ENCODE results near the gene IGFBP1. TPM values are rescaled to one million over a fixed set of nuclear protein-coding genes. Genes with fewer than 3 reads are reported as not detected.
A peak's percentile ranks its signal among the peaks of the same experiment; 100 is the strongest.

The IGFBP1 gene
- total and polyA plus RNA-seq, 4 donors: 0.40 to 0.98 (median 0.85) TPM

GRCh38 chr7:45889367-45890067 is 1.2 kb downstream of the IGFBP1 start:
- H3K9me3 ChIP-seq (ENCODE audit: control insufficient read depth, insufficient read depth, low read length): no peaks in the 10 kb centered on the region
- H3K36me3 ChIP-seq (ENCODE audit: control insufficient read depth, insufficient read depth, low read length): no peaks in the 10 kb centered on the region
- WGBS (ENCODE audit: insufficient coverage): 55% methylated on average over 5 of the region's 8 CpGs
- H3K27ac ChIP-seq (ENCODE audit: low read depth, low read length): peak overlapping the region; percentile 19
- H3K4me1 ChIP-seq (ENCODE audit: control insufficient read depth, insufficient read depth, low read length): peaks cover 21% of the 10 kb centered on the region
- H3K4me3 ChIP-seq (ENCODE audit: low read depth, low read length): no peak overlapping the region
- H3K27me3 ChIP-seq (ENCODE audit: control insufficient read depth, insufficient read depth, low read length): peaks cover 18% of the 10 kb centered on the region
- no peak for DNase-seq (ENCODE audit: low read depth in 4 of 6, low spot score in 6 of 6)

DNA sequence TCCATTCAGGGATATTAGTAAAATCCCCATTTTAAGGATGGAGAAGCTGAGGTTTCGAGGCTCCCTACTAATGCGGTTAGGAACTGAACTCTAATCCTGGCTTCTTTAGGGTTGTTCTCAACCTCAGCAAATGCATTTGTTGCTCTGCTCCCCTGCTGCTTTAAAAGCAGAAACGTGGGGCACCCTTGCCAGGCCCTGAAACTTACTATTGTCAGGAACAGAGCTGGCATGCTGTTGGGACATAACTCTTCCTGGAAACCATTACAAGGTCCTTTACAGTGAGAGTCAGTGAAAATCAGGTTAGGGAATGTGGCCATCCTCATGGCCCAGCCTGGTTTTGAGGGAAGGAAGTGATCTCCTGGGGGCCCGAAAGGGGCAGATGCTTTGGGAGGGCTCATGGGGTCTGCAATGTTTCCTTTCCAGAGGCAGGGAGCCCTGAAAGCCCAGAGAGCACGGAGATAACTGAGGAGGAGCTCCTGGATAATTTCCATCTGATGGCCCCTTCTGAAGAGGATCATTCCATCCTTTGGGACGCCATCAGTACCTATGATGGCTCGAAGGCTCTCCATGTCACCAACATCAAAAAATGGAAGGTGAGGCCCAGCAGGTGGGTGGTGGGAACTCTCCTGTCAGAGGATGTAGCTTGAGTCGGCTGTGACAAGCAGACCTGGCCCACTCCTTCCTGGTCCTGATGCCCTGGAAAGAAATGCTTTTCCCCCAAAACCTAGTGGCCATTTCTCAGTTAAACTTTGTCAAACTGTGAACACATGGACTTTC is 2.0 kb downstream of the IGFBP1 start:
- peaks cover 18% of the 10 kb centered on the region for H3K27me3 ChIP-seq (ENCODE audit: control insufficient read depth, insufficient read depth, low read length)
- no peaks in the 10 kb centered on the region for H3K36me3 ChIP-seq (ENCODE audit: control insufficient read depth, insufficient read depth, low read length)
- no peak overlapping the region for H3K4me3 ChIP-seq (ENCODE audit: low read depth, low read length)
- DNase-seq (ENCODE audit: low read depth in 4 of 6, low spot score in 6 of 6): no peak
- WGBS (ENCODE audit: insufficient coverage): 83% methylated on average over 7 of the region's 8 CpGs
- H3K4me1 ChIP-seq (ENCODE audit: control insufficient read depth, insufficient read depth, low read length): peaks cover 16% of the 10 kb centered on the region
- no peak overlapping the region for H3K27ac ChIP-seq (ENCODE audit: low read depth, low read length)
- no peaks in the 10 kb centered on the region for H3K9me3 ChIP-seq (ENCODE audit: control insufficient read depth, insufficient read depth, low read length)

GRCh38 chr7:45890902-45891461 is 2.7 kb downstream of the IGFBP1 start:
- Histone ChIP-seq H3K4me3 (ENCODE audit: low read depth, low read length) (no peak overlapping the region), H3K27me3 (ENCODE audit: control insufficient read depth, insufficient read depth, low read length) (peaks cover 18% of the 10 kb centered on the region), H3K27ac (ENCODE audit: low read depth, low read length) (no peak overlapping the region), H3K4me1 (ENCODE audit: control insufficient read depth, insufficient read depth, low read length) (peaks cover 13% of the 10 kb centered on the region), H3K36me3 (ENCODE audit: control insufficient read depth, insufficient read depth, low read length) (no peaks in the 10 kb centered on the region), H3K9me3 (ENCODE audit: control insufficient read depth, insufficient read depth, low read length) (no peaks in the 10 kb centered on the region)
- peak; percentile 33 to 89 (median 46) for DNase-seq (ENCODE audit: low read depth in 4 of 6, low spot score in 6 of 6)
- no CpG with 5 or more reads among the region's 6 CpGs for WGBS (ENCODE audit: insufficient coverage)

DNA sequence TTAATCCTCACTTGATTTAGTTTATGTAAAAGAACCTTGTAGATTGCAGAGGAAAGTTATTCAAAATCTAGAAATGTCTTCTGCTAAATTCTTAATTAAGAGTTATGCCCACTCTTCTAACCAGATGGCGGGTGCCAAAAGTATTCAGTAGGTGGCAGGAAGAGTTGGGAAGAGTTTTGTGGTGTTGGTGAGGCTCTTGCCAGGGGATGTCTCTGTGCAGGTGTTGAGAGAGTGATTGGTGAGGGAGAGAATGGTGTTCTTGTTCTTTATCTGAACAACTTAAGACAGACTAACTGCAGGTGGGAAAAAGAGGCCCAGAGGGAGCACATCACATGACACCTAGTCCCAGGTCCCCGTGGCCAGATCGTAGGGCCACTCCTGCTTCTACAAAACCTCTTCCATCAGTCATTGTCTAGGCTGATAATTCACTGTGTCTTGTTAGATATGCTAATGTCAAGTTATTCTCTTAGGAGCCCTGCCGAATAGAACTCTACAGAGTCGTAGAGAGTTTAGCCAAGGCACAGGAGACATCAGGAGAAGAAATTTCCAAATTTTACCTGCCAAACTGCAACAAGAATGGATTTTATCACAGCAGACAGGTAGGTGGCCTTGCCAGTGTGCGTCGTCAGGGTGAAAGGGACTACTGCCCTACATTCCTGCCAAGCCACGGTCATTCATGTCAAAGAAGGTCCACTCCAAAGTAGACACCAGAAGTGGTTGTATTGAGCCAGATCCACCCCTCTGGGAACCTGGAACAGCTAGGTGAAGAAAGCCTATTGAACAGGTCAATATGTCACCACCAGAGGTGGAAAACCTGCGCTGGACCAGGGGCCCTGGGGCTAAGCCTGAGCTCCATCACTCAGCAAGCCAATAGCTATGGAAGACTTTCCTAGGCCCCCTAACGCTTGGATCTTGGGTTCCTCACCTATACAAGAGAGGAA is 3.4 kb downstream of the IGFBP1 start:
- 94% methylated on average over 4 of the region's 10 CpGs for WGBS (ENCODE audit: insufficient coverage)

DNA sequence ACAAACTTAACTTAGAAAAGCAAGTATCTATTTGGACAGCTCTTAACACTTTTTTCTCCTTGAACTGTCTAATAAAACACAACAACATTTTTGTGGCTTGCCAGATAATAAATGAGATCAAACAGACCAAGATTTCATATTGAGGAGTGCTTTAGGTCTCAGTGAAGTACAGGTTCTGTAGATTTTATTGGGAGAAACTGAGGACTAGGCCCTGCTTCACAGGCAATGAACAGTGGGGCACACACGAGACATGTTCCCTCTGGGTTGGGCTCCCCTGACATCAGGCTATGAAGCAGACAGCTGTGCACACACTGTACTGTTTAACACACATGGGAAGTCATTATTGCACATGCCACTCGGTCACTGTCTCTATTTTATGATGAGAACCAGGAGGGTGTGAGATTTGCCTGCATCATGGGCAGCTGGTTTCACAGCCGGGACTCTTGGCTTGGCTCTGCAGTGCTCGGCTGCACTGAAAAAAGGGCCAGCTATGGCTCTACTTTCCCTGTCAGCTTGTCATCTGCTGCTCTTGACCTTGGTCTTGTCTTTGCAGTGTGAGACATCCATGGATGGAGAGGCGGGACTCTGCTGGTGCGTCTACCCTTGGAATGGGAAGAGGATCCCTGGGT is 4.2 kb downstream of the IGFBP1 start:
- Histone ChIP-seq H3K27me3 (ENCODE audit: control insufficient read depth, insufficient read depth, low read length) (peaks cover 14% of the 10 kb centered on the region), H3K9me3 (ENCODE audit: control insufficient read depth, insufficient read depth, low read length) (no peaks in the 10 kb centered on the region), H3K36me3 (ENCODE audit: control insufficient read depth, insufficient read depth, low read length) (no peaks in the 10 kb centered on the region), H3K4me1 (ENCODE audit: control insufficient read depth, insufficient read depth, low read length) (peaks cover 13% of the 10 kb centered on the region), H3K27ac (ENCODE audit: low read depth, low read length) (no peak overlapping the region), H3K4me3 (ENCODE audit: low read depth, low read length) (no peak overlapping the region)
- peak in 1 of 6 donors; percentile 2 for DNase-seq (ENCODE audit: low read depth in 4 of 6, low spot score in 6 of 6)
- 69% methylated on average over 3 of the region's 6 CpGs for WGBS (ENCODE audit: insufficient coverage)

More for the DNA sequence above, 3.4 kb downstream of the IGFBP1 start:
- Histone ChIP-seq H3K4me1 (ENCODE audit: control insufficient read depth, insufficient read depth, low read length) (peaks cover 13% of the 10 kb centered on the region), H3K27ac (ENCODE audit: low read depth, low read length) (no peak overlapping the region), H3K27me3 (ENCODE audit: control insufficient read depth, insufficient read depth, low read length) (peaks cover 18% of the 10 kb centered on the region), H3K36me3 (ENCODE audit: control insufficient read depth, insufficient read depth, low read length) (no peaks in the 10 kb centered on the region), H3K9me3 (ENCODE audit: control insufficient read depth, insufficient read depth, low read length) (no peaks in the 10 kb centered on the region), H3K4me3 (ENCODE audit: low read depth, low read length) (no peak overlapping the region)
- no peak for DNase-seq (ENCODE audit: low read depth in 4 of 6, low spot score in 6 of 6)

- H3K9me3 ChIP-seq (ENCODE audit: control insufficient read depth, insufficient read depth, low read length): no peaks in the 10 kb centered on the region
- no peak overlapping the region for H3K4me3 ChIP-seq (ENCODE audit: low read depth, low read length)
- no peaks in the 10 kb centered on the region for H3K36me3 ChIP-seq (ENCODE audit: control insufficient read depth, insufficient read depth, low read length)
- H3K4me1 ChIP-seq (ENCODE audit: control insufficient read depth, insufficient read depth, low read length): peaks cover 6% of the 10 kb centered on the region
- WGBS (ENCODE audit: insufficient coverage): 92% methylated on average over 2 of the region's 5 CpGs
- H3K27ac ChIP-seq (ENCODE audit: low read depth, low read length): no peak overlapping the region
- H3K27me3 ChIP-seq (ENCODE audit: control insufficient read depth, insufficient read depth, low read length): peaks cover 7% of the 10 kb centered on the region
- no peak for DNase-seq (ENCODE audit: low read depth in 4 of 6, low spot score in 6 of 6)
These were observed 5.2 kb downstream of the IGFBP1 start for GRCh38 chr7:45893374-45893995.

GRCh38 chr7:45893996-45894664 is 5.8 kb downstream of the IGFBP1 start:
- Histone ChIP-seq H3K27me3 (ENCODE audit: control insufficient read depth, insufficient read depth, low read length) (peaks cover 4% of the 10 kb centered on the region), H3K4me1 (ENCODE audit: control insufficient read depth, insufficient read depth, low read length) (peaks cover 2% of the 10 kb centered on the region), H3K36me3 (ENCODE audit: control insufficient read depth, insufficient read depth, low read length) (no peaks in the 10 kb centered on the region), H3K4me3 (ENCODE audit: low read depth, low read length) (no peak overlapping the region), H3K27ac (ENCODE audit: low read depth, low read length) (no peak overlapping the region), H3K9me3 (ENCODE audit: control insufficient read depth, insufficient read depth, low read length) (no peaks in the 10 kb centered on the region)
- 80% methylated on average over 4 of the region's 4 CpGs for WGBS (ENCODE audit: insufficient coverage)
- no peak for DNase-seq (ENCODE audit: low read depth in 4 of 6, low spot score in 6 of 6)

- Histone ChIP-seq H3K27me3 (ENCODE audit: control insufficient read depth, insufficient read depth, low read length) (no peaks in the 10 kb centered on the region), H3K9me3 (ENCODE audit: control insufficient read depth, insufficient read depth, low read length) (no peaks in the 10 kb centered on the region), H3K27ac (ENCODE audit: low read depth, low read length) (no peak overlapping the region), H3K4me3 (ENCODE audit: low read depth, low read length) (no peak overlapping the region), H3K36me3 (ENCODE audit: control insufficient read depth, insufficient read depth, low read length) (no peaks in the 10 kb centered on the region), H3K4me1 (ENCODE audit: control insufficient read depth, insufficient read depth, low read length) (no peaks in the 10 kb centered on the region)
- peak in 1 of 6 donors; percentile 8 for DNase-seq (ENCODE audit: low read depth in 4 of 6, low spot score in 6 of 6)
These were observed 6.4 kb downstream of the IGFBP1 start for GRCh38 chr7:45894665-45895062.
